Erythroblast (primary cell): ENCODE results near the gene OPCML.

Experiments
- GATA1 ChIP-seq: IDR thresholded peaks from 2 replicates; pipeline ENCODE4 v1.6.1; 2011; ENCODE audit warnings: low read depth, mild to moderate bottlenecking, control low read depth, low read length, moderate library complexity
- POLR2A ChIP-seq: IDR thresholded peaks from 2 replicates; pipeline ENCODE4 v1.6.1; 2011; ENCODE audit warnings: mild to moderate bottlenecking, low read length

GRCh38 chr11:132655187-132655855, 877.0 kb downstream of the OPCML start:
- TF ChIP-seq POLR2A, result no peak
- no peak for TF ChIP-seq GATA1
